ENCODE data around the gene SMC2.

DNA sequence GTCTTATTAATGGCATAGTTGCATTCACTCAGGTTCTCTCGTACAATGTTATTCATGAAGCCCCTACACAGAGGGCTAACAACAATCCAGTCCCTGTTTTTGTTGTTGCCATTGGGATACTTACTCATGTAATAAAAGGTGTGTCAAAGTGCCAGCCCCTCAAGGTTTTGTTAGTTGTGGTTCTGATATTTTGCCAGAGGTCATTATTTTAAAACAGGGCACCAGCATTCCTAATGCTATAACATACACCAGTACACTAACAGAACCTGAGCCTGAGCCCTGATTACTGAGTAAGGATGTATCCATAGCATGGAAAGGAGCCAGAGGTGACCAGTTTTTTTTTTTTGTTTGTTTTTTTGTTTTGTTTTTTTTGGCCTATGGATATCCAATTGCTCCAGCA lies 50.2 kb downstream of the SMC2 start:
- no peak for TF ChIP-seq POLR2A (IDR thresholded peaks at IDR 0.05)
- TF ChIP-seq, protein P1, sequence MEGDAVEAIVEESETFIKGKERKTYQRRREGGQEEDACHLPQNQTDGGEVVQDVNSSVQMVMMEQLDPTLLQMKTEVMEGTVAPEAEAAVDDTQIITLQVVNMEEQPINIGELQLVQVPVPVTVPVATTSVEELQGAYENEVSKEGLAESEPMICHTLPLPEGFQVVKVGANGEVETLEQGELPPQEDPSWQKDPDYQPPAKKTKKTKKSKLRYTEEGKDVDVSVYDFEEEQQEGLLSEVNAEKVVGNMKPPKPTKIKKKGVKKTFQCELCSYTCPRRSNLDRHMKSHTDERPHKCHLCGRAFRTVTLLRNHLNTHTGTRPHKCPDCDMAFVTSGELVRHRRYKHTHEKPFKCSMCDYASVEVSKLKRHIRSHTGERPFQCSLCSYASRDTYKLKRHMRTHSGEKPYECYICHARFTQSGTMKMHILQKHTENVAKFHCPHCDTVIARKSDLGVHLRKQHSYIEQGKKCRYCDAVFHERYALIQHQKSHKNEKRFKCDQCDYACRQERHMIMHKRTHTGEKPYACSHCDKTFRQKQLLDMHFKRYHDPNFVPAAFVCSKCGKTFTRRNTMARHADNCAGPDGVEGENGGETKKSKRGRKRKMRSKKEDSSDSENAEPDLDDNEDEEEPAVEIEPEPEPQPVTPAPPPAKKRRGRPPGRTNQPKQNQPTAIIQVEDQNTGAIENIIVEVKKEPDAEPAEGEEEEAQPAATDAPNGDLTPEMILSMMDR (IDR thresholded peaks at IDR 0.05) = no peak

All from Peyer's patch (tissue), 4 donors.